ENCODE measurements around the gene KIDINS220. TPM values are rescaled to one million over a fixed set of nuclear protein-coding genes. Genes with fewer than 3 reads are reported as not detected.

KIDINS220 gene
- total and polyA plus RNA-seq, 9 of the 15 experiments (the other 6 are each of a cell fraction or from before 2014, with no cell fraction given): 15.2 to 48.0 (median 34.4) TPM

DNA sequence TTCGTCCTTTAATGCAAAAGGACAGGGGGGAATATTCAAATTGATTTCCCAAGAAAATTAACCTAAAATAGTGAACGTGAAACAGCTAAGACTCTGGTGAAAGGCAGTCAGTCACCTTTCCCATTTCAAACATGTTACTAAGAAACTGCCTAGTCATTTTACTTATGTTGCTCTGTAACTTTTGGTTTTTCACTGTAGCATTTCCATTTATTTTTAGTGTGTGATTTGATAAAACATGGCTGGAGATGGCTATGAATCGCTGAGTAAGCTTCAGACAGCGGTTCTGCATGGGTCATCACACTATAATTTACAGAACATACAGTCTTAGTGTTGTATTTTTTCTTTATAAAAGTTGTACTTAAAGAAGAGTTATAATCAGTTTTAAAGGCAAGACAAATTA lies 16.0 kb upstream of the KIDINS220 start (continued):
- TF ChIP-seq FOXP4 (CRISPR knock-in tag; IDR thresholded peaks at IDR 0.05; ENCODE audit: borderline replicate concordance) (no peak), NFE2L1 (tag; IDR thresholded peaks at IDR 0.05; ENCODE audit: borderline replicate concordance, low read depth) (peak; percentile 9; the same call in 1 of the 2 replicates), MECOM (CRISPR knock-in tag; IDR thresholded peaks at IDR 0.05) (no peak), ETS2 (tag; IDR thresholded peaks at IDR 0.05; ENCODE audit: borderline replicate concordance, poor library complexity, severe bottlenecking) (no peak), NFXL1 (CRISPR knock-in tag; IDR thresholded peaks at IDR 0.05) (no peak), ZNF764 (CRISPR knock-in tag; IDR thresholded peaks at IDR 0.05; ENCODE audit: low read depth) (no peak), NCOA2 (IDR thresholded peaks at IDR 0.05; ENCODE audit: partially characterized antibody in 2 of 2) (no peak), ZNF316 (IDR thresholded peaks at IDR 0.05) (peak; percentile 94), MAFK (IDR thresholded peaks at IDR 0.05; ENCODE audit: low read length) (peak; percentile 56; the same call in 1 of the 2 replicates), SIRT6 (IDR thresholded peaks at IDR 0.05; ENCODE audit: low read depth, low read length) (no peak), YY1 (IDR thresholded peaks at IDR 0.05; ENCODE audit: borderline replicate concordance in 1 of 3, control insufficient read depth in 1 of 3, extremely low read depth in 1 of 3, insufficient read depth in 3 of 3, insufficient read length in 1 of 3, insufficient replicate concordance in 2 of 3, low read depth in 1 of 3, low read length in 2 of 3) (peak in 1 of 3 experiments; percentile 24), RBM34 (IDR thresholded peaks at IDR 0.05; ENCODE audit: borderline replicate concordance, insufficient read depth, low read length) (no peak), C11orf30 (IDR thresholded peaks at IDR 0.05; ENCODE audit: low read depth) (peak; percentile 88), FOXK2 (conservative IDR thresholded peaks at IDR 0.05 in 1 of 2, IDR thresholded peaks at IDR 0.05 in 1 of 2; ENCODE audit: low read depth in 2 of 2) (no peak)
- TF ChIP-seq, protein P1, sequence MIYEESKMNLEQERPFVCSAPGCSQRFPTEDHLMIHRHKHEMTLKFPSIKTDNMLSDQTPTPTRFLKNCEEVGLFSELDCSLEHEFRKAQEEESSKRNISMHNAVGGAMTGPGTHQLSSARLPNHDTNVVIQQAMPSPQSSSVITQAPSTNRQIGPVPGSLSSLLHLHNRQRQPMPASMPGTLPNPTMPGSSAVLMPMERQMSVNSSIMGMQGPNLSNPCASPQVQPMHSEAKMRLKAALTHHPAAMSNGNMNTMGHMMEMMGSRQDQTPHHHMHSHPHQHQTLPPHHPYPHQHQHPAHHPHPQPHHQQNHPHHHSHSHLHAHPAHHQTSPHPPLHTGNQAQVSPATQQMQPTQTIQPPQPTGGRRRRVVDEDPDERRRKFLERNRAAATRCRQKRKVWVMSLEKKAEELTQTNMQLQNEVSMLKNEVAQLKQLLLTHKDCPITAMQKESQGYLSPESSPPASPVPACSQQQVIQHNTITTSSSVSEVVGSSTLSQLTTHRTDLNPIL (CRISPR knock-in tag; IDR thresholded peaks at IDR 0.05): no peak

Measured in K562 (cell line).